IMR-90 (cell line): ENCODE data around the gene NDUFB4. TPM values are rescaled to one million over a fixed set of nuclear protein-coding genes. Genes with fewer than 3 reads are reported as not detected.
A peak's percentile ranks its signal among the peaks of the same experiment; 100 is the strongest.

ENCODE experiments used
- ATAC-seq: fragments of 200-7000 bp; cut with Tn5 transposase; 2 replicates; pipeline ENCODE4 v1.9.1; 2020; ENCODE audit warnings: low read depth, mild to moderate bottlenecking, moderate library complexity
- BruUV-seq: library from RNA; stranded (reverse); fragments of 400-500 nt; replicated peaks from 2 replicates; lab custom pipeline; 2021; lab: Mats Ljungman, UMichigan
- CTCF ChIA-PET: fragments of 300-600 bp; formaldehyde crosslinking; extraction: SDS; loops from one replicate; lab custom pipeline; 2021; ENCODE audit warnings: antibody characterized with exemption; lab: Yijun Ruan, JAX
- POLR2A ChIA-PET: fragments of 300-600 bp; sonication (Branson Sonifier 250); formaldehyde crosslinking; loops from one replicate; lab custom pipeline; 2022; ENCODE audit warnings: antibody characterized with exemption; ENCODE audit not compliant: unreplicated experiment; lab: Charles Lee
- DNase-seq: peaks from one replicate; pipeline ENCODE4 v3.0.0; 2013
- H2AFZ ChIP-seq: replicated peaks from 2 replicates; pipeline ENCODE3; 2013; ENCODE audit warnings: low read length, mild to moderate bottlenecking; ENCODE audit not compliant: poor library complexity
- H2AK5ac ChIP-seq: 2 replicates; pipeline ENCODE4 v1.6.1; 2013; ENCODE audit warnings: low read depth, low read length, inconsistent platforms
- H2AK9ac ChIP-seq: replicated peaks from 2 replicates; pipeline ENCODE3; 2013; ENCODE audit warnings: mild to moderate bottlenecking, low read depth, low read length, moderate library complexity; ENCODE audit not compliant: poor library complexity
- H2BK120ac ChIP-seq: 2 replicates; pipeline ENCODE4 v1.6.1; 2013; ENCODE audit warnings: low read depth, low read length, inconsistent platforms
- H2BK15ac ChIP-seq: 3 replicates; pipeline ENCODE4 v1.6.1; 2013; ENCODE audit warnings: low read depth, low read length, inconsistent platforms
- H2BK20ac ChIP-seq: 2 replicates; pipeline ENCODE4 v1.6.1; 2013; ENCODE audit warnings: low read depth, mild to moderate bottlenecking, inconsistent platforms, low read length, moderate library complexity
- H2BK5ac ChIP-seq: 2 replicates; pipeline ENCODE4 v1.6.1; 2013; ENCODE audit warnings: mild to moderate bottlenecking, low read depth, low read length, inconsistent platforms; ENCODE audit not compliant: poor library complexity, severe bottlenecking
- H3K14ac ChIP-seq: replicated peaks from 2 replicates; pipeline ENCODE4 v1.6.1; 2013; ENCODE audit warnings: low read depth, low read length, inconsistent platforms
- H3K18ac ChIP-seq: 2 replicates; pipeline ENCODE4 v1.6.1; 2013; ENCODE audit warnings: low read depth, low read length, control low read depth
- H3K23ac ChIP-seq: 2 replicates; pipeline ENCODE4 v1.6.1; 2013; ENCODE audit warnings: low read depth, low read length, inconsistent platforms
- H3K27ac ChIP-seq: 2 replicates; pipeline ENCODE4 v1.5.1; 2013; ENCODE audit warnings: mild to moderate bottlenecking, control low read depth, low read length; ENCODE audit not compliant: insufficient read depth
- H3K27me3 ChIP-seq: 2 replicates; pipeline ENCODE4 v1.6.1; 2013; ENCODE audit warnings: low read length; ENCODE audit not compliant: control insufficient read depth, insufficient read depth
- H3K36me3 ChIP-seq: 2 replicates; pipeline ENCODE4 v1.6.1; 2013; ENCODE audit warnings: low read length, mixed read lengths; ENCODE audit not compliant: control insufficient read depth, insufficient read depth
- H3K4ac ChIP-seq: 2 replicates; pipeline ENCODE4 v1.6.1; 2013; ENCODE audit warnings: low read depth, low read length, inconsistent platforms
- H3K4me1 ChIP-seq: 2 replicates; pipeline ENCODE4 v1.6.1; 2013; ENCODE audit warnings: low read length, mixed read lengths; ENCODE audit not compliant: control insufficient read depth, insufficient read depth
- H3K4me2 ChIP-seq: 2 replicates; pipeline ENCODE4 v1.6.1; 2013; ENCODE audit warnings: low read depth, mild to moderate bottlenecking, control low read depth, low read length, moderate library complexity
- H3K4me3 ChIP-seq: 2 replicates; pipeline ENCODE4 v1.5.1; 2013; ENCODE audit warnings: low read depth, mild to moderate bottlenecking, control low read depth, low read length, moderate library complexity; ENCODE audit not compliant: insufficient read depth
- H3K56ac ChIP-seq: 2 replicates; pipeline ENCODE4 v1.6.1; 2013; ENCODE audit warnings: low read length, inconsistent platforms; ENCODE audit not compliant: insufficient read depth; ENCODE audit errors: extremely low read depth
- H3K79me1 ChIP-seq, 2 experiments: 2 replicates each; pipeline ENCODE4 v1.6.1; 2013; ENCODE audit warnings: low read length in 2 of 2, inconsistent platforms in 1 of 2, low read depth in 1 of 2
- H3K9ac ChIP-seq: 2 replicates; pipeline ENCODE4 v1.6.1; 2013; ENCODE audit warnings: low read depth, low read length, control low read depth
- H3K9me1 ChIP-seq: 2 replicates; pipeline ENCODE4 v1.6.1; 2013; ENCODE audit warnings: low read length, inconsistent platforms; ENCODE audit not compliant: insufficient read depth
- H3K9me3 ChIP-seq: 2 replicates; pipeline ENCODE4 v1.6.1; 2013; ENCODE audit warnings: low read length; ENCODE audit not compliant: control insufficient read depth, insufficient read depth
- H4K20me1 ChIP-seq: 2 replicates; pipeline ENCODE4 v1.6.1; 2013; ENCODE audit warnings: low read length, inconsistent platforms; ENCODE audit not compliant: insufficient read depth
- H4K5ac ChIP-seq: 2 replicates; pipeline ENCODE4 v1.6.1; 2013; ENCODE audit warnings: mild to moderate bottlenecking, low read depth, low read length, control low read depth
- H4K8ac ChIP-seq, 2 experiments: 2 replicates each; pipeline ENCODE4 v1.6.1; 2013; ENCODE audit warnings: low read depth in 2 of 2, low read length in 2 of 2, control low read depth in 1 of 2, inconsistent platforms in 1 of 2
- H4K91ac ChIP-seq: 2 replicates; pipeline ENCODE4 v1.6.1; 2013; ENCODE audit warnings: low read depth, low read length, inconsistent platforms; ENCODE audit not compliant: insufficient read depth
- CEBPB ChIP-seq: IDR thresholded peaks from 2 replicates; pipeline ENCODE4 v1.6.1; 2012; ENCODE audit warnings: low read depth, low read length, improper control_type of control experiment
- CHD1 ChIP-seq: IDR thresholded peaks from 2 replicates; pipeline ENCODE4 v1.6.1; 2012; ENCODE audit warnings: low read depth, low read length, improper control_type of control experiment
- CTCF ChIP-seq: conservative IDR thresholded peaks from 2 replicates; pipeline ENCODE4 v1.5.1; 2012; ENCODE audit warnings: mild to moderate bottlenecking, low read depth, low read length, improper control_type of control experiment
- FOS ChIP-seq: fragments of 150-350 bp; IDR thresholded peaks from 2 replicates; pipeline ENCODE4 v1.6.1; 2016; ENCODE audit warnings: low read depth, low read length
- MAFK ChIP-seq: IDR thresholded peaks from 2 replicates; pipeline ENCODE4 v1.6.1; 2012; ENCODE audit warnings: low read depth, low read length, improper control_type of control experiment
- MAZ ChIP-seq: IDR thresholded peaks from 2 replicates; pipeline ENCODE4 v1.6.1; 2012; ENCODE audit warnings: low read depth, mild to moderate bottlenecking, low read length, improper control_type of control experiment, moderate library complexity, borderline replicate concordance
- NFE2L2 ChIP-seq: fragments of 150-350 bp; IDR thresholded peaks from 2 replicates; pipeline ENCODE4 v1.6.1; 2016; ENCODE audit warnings: low read depth, mild to moderate bottlenecking, low read length
- RAD21 ChIP-seq: IDR thresholded peaks from 2 replicates; pipeline ENCODE4 v1.6.1; 2012; ENCODE audit warnings: low read length, improper control_type of control experiment
- RFX5 ChIP-seq: IDR thresholded peaks from 2 replicates; pipeline ENCODE4 v1.8.0; 2012; ENCODE audit warnings: low read depth, mild to moderate bottlenecking, low read length, moderate library complexity
- SMC3 ChIP-seq: fragments of 150-350 bp; IDR thresholded peaks from 2 replicates; pipeline ENCODE4 v1.6.1; 2016; ENCODE audit warnings: low read depth, mild to moderate bottlenecking, antibody characterized with exemption, low read length, moderate library complexity
- USF2 ChIP-seq: fragments of 150-350 bp; IDR thresholded peaks from 2 replicates; pipeline ENCODE4 v1.6.1; 2017; ENCODE audit warnings: mild to moderate bottlenecking, antibody characterized with exemption, low read length, low read depth
- WGBS, 2 experiments: methylation state at CpG; one replicate each; pipeline versions ENCODE4 v1.1.5 to v1.1.7; 2013; ENCODE audit warnings: missing lambda C conversion rate in 2 of 2; ENCODE audit not compliant: insufficient read length in 1 of 2; ENCODE audit errors: extremely low coverage in 2 of 2; 5-methylcytosine and 5-hydroxymethylcytosine counted together
- dilution Hi-C: fragments of 300-500 bp; cut with HindIII; formaldehyde crosslinking; loops from one replicate; pipeline ENCODE4 v1.14.3; 2018; ENCODE audit warnings: low sequenced_read_pairs; ENCODE audit not compliant: unreplicated experiment
- in situ Hi-C: fragments of 300-500 bp; cut with MboI; formaldehyde crosslinking; loops from 3 replicates; pipeline ENCODE4 v1.14.3; 2019; ENCODE audit warnings: low sequenced_read_pairs, inconsistent platforms, mixed read lengths
- intact Hi-C: fragments of 100-400 bp; cut with micrococcal nuclease; formaldehyde crosslinking; loops from 2 replicates; pipeline ENCODE4 v1.10.0; 2022
- polyA plus RNA-seq, 3 experiments: library from polyadenylated mRNA; depleted of rRNA; stranded (reverse); fragments of >200 nt; gene quantifications; 2 replicates each; pipeline ENCODE4 v1.2.3, GENCODE V29; 2012; ENCODE audit warnings: low replicate concordance in 1 of 3
- total RNA-seq: library from RNA; depleted of rRNA; stranded (reverse); fragments of >200 nt; gene quantifications from 2 replicates; pipeline ENCODE4 v1.2.3, GENCODE V29; 2012
- TF ChIP-seq, protein P1 (sequence below): fragments of 150-350 bp; IDR thresholded peaks from 2 replicates; pipeline ENCODE4 v1.6.1; 2016; ENCODE audit warnings: low read depth, mild to moderate bottlenecking, low read length, moderate library complexity, borderline replicate concordance

NDUFB4 gene
- total and polyA plus RNA-seq, 2 of the 4 experiments (the other 2 are of a cell fraction), result 53.9 to 278 TPM

DNA sequence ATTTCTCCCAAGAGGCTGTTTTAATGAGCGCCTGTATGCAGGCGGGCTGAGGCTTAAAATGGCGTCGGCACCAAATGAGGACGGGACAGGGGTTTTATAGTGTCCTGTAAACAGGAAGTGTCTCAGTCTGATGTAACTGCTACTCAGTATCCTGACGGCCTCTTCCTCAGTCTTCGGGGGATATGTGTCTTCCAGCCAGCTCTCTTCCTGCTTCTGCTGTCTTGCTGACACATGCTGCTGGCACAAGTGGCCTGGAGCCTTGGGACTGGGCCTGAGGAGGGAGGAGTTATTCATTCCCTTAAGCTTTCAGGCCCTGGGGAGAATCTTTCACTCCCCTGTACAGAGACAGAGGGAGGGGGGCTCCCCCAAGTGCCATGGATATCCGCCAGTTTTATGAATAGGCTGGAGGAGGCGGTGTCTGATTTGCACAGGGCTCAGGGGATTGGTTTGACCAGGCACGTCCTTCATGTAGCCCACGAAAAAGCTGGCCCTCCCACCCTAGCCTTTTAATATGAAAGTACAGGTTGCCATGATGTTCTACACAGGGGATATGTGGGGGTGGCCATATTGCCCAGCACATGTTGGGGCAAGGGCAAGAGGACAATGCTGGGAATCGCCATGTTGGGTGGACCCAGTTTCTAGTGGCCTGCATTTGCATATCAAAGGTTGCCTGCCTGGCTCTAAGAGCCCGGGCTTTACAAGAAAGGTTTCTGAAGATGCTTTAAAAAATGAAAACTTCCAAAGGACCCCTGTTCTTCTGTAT lies 19.9 kb downstream of the NDUFB4 start:
- in situ Hi-C loops (no loop called here), dilution Hi-C loops (no loop called here), intact Hi-C loops (no loop called here)
- CTCF ChIA-PET, result interaction anchor here (0.7 kb wide), 1 partner anchor 11 kb away, joined by 3 read pairs; no protein-coding TSS in a partner anchor
- Histone ChIP-seq H4K20me1 (no peaks in the 10 kb centered on the region), H3K4me3 (no peak overlapping the region), H3K4ac (peak overlapping the region; percentile 43; the same call in 1 of the 2 replicates), H3K4me2 (no peak overlapping the region), H3K9me1 (no peaks in the 10 kb centered on the region), H4K91ac (peak overlapping the region; percentile 17; the same call in 1 of the 2 replicates), H2AFZ (peak overlapping the region; percentile 81), H2BK15ac (peak overlapping the region; percentile 14; the same call in 1 of the 3 replicates), H3K14ac (peak overlapping the region; percentile 10; the same call in 1 of the 2 replicates), H4K5ac (peak overlapping the region; percentile 26; the same call in 1 of the 2 replicates), H3K18ac (no peak overlapping the region), H2AK5ac (no peak overlapping the region; the same call in 1 of the 2 replicates), H2BK5ac (peak overlapping the region; percentile 10), H3K27ac (no peak overlapping the region), H2BK120ac (peak overlapping the region; percentile 1; the same call in 1 of the 2 replicates), H3K79me1 (no peaks in the 10 kb centered on the region), H3K23ac (no peak overlapping the region), H3K9ac (no peak overlapping the region), H3K27me3 (no peaks in the 10 kb centered on the region), H3K4me1 (peaks cover 2% of the 10 kb centered on the region; the same call in 1 of the 2 replicates), H3K36me3 (no peaks in the 10 kb centered on the region), H3K56ac (no peak overlapping the region), H2AK9ac (no peak overlapping the region), H2BK20ac (0 out of 2 replicates have a peak overlapping the region, but pooled peaks have one; percentile 1), H4K8ac (peak overlapping the region; percentile 36 to 89; a peak in 3 of 4 replicates), H3K9me3 (no peaks in the 10 kb centered on the region)
- TF ChIP-seq CEBPB (no peak), RFX5 (no peak), FOS (no peak), USF2 (no peak), CHD1 (no peak), NFE2L2 (no peak), RAD21 (no peak), MAFK (no peak), SMC3 (no peak), MAZ (no peak), CTCF (no peak)
- TF ChIP-seq, protein P1, sequence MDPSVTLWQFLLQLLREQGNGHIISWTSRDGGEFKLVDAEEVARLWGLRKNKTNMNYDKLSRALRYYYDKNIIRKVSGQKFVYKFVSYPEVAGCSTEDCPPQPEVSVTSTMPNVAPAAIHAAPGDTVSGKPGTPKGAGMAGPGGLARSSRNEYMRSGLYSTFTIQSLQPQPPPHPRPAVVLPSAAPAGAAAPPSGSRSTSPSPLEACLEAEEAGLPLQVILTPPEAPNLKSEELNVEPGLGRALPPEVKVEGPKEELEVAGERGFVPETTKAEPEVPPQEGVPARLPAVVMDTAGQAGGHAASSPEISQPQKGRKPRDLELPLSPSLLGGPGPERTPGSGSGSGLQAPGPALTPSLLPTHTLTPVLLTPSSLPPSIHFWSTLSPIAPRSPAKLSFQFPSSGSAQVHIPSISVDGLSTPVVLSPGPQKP, result no peak
- no TSS peak for BruUV-seq
- DNase-seq (peak; percentile 51), ATAC-seq (peak; percentile 53)
- POLR2A ChIA-PET, result no interaction called here
- WGBS, 2 experiments, result 80% methylated on average over 2 of the region's 13 CpGs; no CpG with 5 or more reads in 1 of the 2 experiments
